Omental fat pad (tissue), 4 donors: ENCODE results near the gene TBC1D4. TPM values are rescaled to one million over a fixed set of nuclear protein-coding genes. Genes with fewer than 3 reads are reported as not detected.
"Not testable (repeated sequence)": the region's sequence is repeated elsewhere in the genome, so short reads cannot be mapped to it uniquely, and the experiment has no call there.

ENCODE experiments used
- ATAC-seq: fragments of 150-250 bp; one replicate; pipeline ENCODE4 v1.9.1; 2016; ENCODE audit warnings: mild to moderate bottlenecking, moderate library complexity; ENCODE audit not compliant: low FRiP score
- DNase-seq: peaks from one replicate; pipeline ENCODE4 v3.0.0-alpha.2; 2019; ENCODE audit warnings: low spot score
- total RNA-seq, 4 donors: library from RNA; depleted of rRNA; stranded (reverse); fragments of >200 nt; gene quantifications; one replicate each; pipeline ENCODE4 v1.1.0, GENCODE V29; 2016
- TF ChIP-seq, protein P1 (sequence below), 3 donors: fragments of 450-650 bp; IDR thresholded peaks; one replicate each; pipeline ENCODE4 v1.5.1; 2016 to 2017; ENCODE audit warnings: antibody characterized with exemption in 3 of 3, mild to moderate bottlenecking in 3 of 3, moderate library complexity in 2 of 3

The TBC1D4 gene
- total RNA-seq, 4 donors from 2014 or later = 24.7 to 55.1 (median 39.2) TPM

DNA sequence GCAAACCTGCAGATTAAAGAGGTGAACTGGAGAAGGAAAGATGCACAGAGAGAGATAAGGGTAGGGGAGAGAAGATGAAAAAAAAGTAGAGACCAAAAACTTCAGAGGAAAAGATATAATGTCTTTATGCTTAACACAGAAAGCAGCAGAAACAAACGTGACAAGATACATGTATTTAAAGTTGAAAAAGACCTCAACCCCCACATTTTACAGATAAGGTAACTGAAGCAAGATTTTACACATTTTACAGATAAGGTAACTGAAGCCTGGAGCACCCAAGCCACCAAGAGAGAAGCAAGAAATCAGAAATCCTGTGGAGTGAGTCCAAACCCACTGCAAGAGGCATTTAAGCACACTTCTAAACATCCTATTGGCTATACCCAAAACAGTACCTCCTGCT lies 185.3 kb downstream of the TBC1D4 start:
- DNase-seq = no peak
- ATAC-seq = no peak
- TF ChIP-seq, protein P1, sequence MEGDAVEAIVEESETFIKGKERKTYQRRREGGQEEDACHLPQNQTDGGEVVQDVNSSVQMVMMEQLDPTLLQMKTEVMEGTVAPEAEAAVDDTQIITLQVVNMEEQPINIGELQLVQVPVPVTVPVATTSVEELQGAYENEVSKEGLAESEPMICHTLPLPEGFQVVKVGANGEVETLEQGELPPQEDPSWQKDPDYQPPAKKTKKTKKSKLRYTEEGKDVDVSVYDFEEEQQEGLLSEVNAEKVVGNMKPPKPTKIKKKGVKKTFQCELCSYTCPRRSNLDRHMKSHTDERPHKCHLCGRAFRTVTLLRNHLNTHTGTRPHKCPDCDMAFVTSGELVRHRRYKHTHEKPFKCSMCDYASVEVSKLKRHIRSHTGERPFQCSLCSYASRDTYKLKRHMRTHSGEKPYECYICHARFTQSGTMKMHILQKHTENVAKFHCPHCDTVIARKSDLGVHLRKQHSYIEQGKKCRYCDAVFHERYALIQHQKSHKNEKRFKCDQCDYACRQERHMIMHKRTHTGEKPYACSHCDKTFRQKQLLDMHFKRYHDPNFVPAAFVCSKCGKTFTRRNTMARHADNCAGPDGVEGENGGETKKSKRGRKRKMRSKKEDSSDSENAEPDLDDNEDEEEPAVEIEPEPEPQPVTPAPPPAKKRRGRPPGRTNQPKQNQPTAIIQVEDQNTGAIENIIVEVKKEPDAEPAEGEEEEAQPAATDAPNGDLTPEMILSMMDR (IDR thresholded peaks at IDR 0.05) = no peak

DNA sequence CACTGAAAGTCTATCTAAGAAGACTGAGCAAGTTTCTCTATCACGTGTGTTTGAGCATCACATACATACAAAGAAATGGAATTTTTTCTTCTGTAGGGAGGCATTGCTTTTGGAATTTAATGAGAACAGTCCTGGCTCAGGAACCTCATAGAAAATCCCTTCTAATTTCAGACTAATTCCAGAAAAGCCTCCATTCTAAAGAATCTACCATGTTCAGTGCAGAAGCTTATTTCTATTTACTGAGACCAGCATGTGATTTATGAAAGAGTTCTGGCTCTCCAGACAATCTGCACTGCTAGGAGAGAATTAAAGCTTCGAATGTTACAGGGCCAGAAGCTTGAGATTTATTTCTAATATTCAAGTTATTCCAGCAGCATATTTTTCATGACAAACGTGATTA lies 186.8 kb downstream of the TBC1D4 start:
- ATAC-seq (no peak), DNase-seq (no peak)
- TF ChIP-seq, protein P1 (IDR thresholded peaks at IDR 0.05) = no peak

DNA sequence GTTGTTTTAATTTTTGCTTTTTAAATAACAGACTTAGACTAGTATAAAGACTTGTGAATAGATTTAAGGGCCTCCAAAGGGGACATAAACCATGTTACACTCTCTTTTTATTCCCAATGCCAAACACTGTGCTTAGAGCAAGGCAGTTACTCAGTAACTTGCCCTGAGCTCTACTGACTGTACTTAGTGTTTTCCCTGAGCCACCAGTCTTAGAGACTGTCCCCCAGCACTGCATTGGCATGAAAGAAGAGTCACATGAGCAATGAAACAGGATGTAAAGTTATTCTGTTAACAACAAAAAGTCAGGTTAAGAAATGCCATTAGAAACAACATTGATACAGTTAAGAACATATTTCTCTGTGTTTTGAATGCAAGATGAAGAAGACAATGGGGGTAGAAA lies 187.9 kb downstream of the TBC1D4 start:
- TF ChIP-seq, protein P1 (IDR thresholded peaks at IDR 0.05) = no peak
- ATAC-seq (no peak), DNase-seq (no peak)

DNA sequence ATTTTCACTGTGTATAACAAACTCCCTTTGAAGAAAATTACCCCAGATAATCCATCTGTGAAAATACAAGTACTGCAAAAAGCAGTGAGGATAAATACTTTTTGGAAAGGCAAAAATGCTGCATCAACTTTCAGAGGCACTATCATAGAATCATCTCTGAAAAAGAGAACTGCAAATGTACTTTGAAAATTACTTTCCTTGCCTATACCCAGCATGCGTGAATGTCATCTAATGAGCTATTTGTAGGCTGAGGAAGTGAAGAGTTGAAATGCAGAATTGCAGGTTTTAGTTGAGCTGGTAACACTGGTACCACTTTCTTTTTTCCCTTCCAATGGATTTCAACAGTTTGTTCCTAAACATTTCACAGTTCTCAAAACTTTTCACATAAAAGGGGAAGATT lies 196.7 kb downstream of the TBC1D4 start:
- ATAC-seq = no peak
- no peak for DNase-seq
- TF ChIP-seq, protein P1 (IDR thresholded peaks at IDR 0.05) = no peak

DNA sequence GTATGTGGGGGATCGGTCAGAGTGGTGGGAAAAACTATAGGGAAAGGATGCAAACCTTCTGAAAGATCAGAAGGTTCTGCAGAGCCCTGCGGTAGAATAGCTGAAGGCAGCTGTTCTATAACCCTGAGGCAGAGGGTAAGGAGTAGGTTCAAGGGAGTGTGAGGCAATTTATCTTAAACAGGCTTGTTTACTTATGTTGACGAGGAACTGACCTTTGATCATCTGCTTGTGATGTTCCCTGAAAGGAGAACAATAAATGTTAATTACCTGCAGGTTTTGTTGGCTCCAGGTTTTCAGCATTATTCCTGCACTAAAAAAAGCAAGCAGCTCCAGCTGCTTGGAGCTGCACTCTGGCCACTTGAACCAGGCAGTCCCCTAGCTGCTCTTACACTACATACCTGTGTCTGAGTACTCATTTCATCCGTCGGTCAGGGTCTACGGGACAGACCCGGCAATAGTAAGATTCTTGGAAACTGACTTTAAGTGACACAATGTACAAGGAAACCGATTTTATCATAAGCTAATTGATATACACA lies 202.1 kb downstream of the TBC1D4 start:
- ATAC-seq = no peak
- TF ChIP-seq, protein P1 (IDR thresholded peaks at IDR 0.05) = no peak

DNA sequence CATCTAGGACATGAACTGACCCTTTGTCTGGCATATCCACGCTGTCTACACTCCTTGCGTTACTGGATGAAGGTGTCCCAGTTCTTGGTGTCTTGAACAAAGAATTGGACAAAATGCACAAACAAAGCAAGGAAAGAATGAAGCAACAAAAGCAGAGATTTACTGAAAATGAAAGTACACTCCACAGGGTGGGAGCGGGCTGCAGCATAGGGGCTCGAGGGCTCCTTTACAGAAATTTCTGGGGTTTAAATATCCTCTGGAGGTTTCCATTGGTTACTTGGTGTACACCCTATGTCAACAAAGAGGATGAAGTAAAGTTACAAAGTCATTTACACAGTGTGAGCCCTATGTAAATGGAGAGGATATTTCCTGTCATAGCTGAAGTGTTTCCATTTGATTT lies 208.3 kb downstream of the TBC1D4 start:
- DNase-seq, ATAC-seq: not testable (repeated sequence)

More for the DNA sequence above, 202.1 kb downstream of the TBC1D4 start:
- DNase-seq = no peak

DNA sequence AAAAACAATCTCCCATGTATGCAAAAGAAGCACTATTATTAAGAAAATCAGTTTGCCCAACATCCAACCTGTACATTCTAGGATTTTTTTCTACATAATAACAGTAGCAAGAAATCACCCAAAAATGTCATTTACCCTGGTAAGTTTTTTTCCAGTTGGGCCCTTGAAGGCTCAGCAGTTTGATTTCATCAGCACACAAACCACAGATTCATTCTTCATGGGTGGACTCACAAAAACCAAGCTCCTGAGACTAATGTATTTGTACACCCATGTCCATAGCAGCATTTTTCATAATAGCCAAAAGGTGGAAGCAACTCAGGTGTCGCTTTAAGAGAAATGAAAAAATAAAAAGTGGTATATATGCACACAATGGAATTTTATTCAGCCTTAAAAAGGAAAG lies 210.1 kb downstream of the TBC1D4 start:
- DNase-seq (no peak), ATAC-seq (no peak)
- TF ChIP-seq, protein P1 (IDR thresholded peaks at IDR 0.05) = no peak

DNA sequence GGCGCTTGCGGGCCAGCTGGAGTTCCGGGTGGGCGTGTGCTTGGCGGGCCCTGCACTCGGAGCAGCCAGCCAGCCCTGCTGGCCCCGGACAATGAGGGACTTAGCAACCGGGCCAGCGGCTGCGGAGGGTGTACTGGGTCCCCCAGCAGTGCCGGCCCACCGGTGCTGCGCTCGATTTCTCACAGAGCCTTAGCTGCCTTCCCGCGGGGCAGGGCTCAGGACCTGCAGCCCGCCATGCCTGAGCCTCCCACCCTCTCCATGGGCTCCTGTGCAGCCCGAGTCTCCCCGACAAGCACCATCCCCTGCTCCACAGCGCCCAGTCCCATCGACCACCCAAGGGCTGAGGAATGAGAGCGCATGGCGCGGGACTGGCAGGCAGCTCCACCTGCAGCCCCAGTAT lies 213.5 kb downstream of the TBC1D4 start:
- not testable (repeated sequence) for ATAC-seq

More for the DNA sequence above, 213.5 kb downstream of the TBC1D4 start:
- not testable (repeated sequence) for DNase-seq
